HG02973 (cell line): ENCODE measurements around the gene GPX5.

Experiments used
- ATAC-seq: cut with Tn5 transposase; IDR thresholded peaks from one replicate; pipeline ENCODE4 v1.9.1; 2021; ENCODE audit warnings: moderate library complexity; ENCODE audit not compliant: unreplicated experiment

The GPX5 gene

DNA sequence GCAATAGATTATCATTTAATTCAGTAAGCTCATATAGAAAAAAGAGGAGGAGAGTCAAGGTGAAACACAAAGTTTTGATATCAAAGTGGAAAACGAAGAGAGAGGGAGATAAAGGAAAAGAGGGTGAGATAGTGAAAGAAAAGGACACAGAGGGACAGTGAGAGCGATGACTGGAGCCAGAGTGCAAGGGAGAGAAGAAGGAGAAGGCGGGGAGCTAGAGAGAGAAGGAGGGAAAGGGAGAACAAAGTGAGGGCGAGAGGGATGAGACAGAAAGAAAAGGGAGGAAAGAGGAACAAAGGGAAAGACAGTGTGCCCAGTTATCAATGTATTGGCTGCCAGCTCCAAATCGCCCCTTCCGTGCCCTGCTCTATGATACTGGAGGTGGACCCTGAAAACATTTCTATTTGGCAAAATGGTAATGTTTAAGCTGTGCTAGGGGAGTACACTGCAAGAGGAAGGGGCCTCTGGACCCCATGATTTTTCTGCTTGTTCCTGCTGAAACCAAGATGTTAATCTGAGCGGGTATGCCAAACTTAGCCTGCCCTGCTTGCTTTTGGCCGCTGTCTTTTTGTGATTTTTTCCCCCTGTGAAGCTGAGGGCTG is 27.8 kb downstream of the GPX5 start:
- no peak for ATAC-seq

DNA sequence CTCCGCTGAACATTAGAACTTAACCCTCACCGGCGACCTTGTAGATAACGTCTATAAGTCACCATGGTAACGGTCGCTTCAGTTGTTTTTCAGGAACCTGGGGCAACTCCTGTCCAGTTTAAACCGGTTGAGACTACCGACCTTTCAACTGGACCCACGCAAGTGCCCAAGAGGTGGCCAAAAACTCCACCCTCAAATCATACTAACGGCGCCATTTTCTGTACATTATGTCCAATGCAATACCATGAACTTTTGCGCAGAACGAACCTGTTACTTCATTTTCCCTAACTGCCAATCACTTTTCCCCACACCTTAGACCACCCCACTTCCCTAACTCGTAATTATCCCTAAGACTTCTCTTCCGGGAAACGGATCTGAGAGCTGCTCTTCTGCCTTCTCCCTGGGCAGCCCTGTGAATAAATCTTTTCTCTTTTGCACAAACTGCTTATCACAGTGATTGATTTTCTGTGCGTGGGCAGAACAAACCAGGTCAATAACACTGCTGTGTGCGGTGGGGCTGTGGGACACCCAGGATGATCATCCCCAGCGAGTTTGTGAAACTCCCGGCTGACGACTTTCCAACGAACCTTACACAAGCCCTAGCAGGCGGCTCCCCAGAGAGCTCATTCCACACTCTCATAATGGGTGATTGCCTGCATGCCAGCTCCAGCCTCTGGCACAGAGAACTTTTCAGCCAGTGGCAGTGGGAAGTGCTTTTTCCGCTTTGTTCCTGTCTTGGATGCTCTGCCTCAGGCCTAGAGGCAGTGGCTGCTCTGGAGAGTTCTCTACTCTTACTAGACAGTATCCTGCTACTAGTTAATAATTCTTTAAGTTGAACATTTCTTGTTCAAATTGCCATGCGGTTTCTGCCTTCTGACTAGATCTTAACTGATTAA is 28.6 kb downstream of the GPX5 start:
- no peak for ATAC-seq

GRCh38 chr6:28555136-28555535 is 29.5 kb downstream of the GPX5 start:
- ATAC-seq: no peak

GRCh38 chr6:28558629-28559028 is 32.9 kb downstream of the GPX5 start:
- ATAC-seq: no peak

DNA sequence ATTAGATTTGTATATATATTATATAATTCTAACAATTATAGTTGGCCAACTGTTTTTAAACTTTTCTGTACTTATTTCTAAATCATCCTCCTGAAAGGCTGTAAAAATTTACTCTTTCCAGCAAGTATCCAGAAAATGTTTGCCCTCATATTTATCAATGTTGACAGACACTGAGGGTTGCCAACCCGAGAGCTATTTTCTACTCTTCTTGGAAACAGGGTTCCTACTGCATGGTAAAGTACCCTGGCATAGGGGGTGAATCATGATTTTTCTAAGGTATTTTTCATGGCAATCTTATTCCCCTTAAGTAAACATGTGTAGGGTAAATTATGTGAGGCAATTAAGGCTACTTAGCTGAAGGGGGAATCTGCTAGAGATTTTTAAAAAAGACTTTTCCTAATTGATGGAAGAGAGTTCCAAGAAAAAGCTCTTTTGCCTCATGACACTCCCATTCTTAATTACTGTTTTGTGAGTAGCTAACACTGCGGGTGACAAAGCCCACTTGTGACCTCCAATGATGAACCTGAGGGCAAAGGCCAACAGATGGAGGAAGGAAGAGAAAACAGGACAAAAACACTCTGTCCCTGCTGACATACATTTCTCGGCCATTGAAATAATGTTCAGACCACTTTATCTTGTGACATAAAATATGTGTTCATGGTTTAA is 37.9 kb downstream of the GPX5 start:
- no peak for ATAC-seq

GRCh38 chr6:28565823-28566526 is 40.3 kb downstream of the GPX5 start:
- ATAC-seq: no peak

- ATAC-seq: no peak
Observed at GRCh38 chr6:28566527-28567252, 41.0 kb downstream of the GPX5 start.

- no peak for ATAC-seq
Observed at GRCh38 chr6:28567506-28567905, 41.8 kb downstream of the GPX5 start.

DNA sequence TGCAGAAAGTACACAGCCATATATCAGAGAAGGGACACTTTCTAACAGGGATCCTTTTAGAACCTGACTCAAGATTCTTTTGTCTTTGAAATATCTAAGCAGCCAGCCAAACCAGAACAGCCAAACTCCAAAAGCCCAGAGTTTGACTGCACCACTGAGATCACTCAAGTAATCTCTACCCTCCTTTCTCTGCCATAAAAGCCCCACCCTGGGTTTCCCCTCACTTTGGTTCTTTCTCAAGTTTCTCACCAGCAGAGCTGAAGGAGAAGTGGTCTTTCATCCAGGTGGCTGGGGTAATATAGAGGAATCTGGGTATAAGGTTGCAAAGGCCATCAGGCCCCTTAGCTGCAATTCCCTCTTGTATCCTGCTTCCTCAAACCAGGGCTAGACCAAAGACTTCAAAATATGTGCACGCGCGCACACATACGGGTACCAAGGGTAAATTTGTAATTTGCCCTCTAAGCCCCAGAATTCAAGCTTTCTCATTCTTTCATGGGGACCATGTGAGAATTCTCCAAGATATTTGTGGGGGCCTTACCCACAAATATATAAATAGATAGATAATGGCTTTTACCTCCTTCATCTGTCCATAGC is 42.9 kb downstream of the GPX5 start:
- ATAC-seq: no peak

DNA sequence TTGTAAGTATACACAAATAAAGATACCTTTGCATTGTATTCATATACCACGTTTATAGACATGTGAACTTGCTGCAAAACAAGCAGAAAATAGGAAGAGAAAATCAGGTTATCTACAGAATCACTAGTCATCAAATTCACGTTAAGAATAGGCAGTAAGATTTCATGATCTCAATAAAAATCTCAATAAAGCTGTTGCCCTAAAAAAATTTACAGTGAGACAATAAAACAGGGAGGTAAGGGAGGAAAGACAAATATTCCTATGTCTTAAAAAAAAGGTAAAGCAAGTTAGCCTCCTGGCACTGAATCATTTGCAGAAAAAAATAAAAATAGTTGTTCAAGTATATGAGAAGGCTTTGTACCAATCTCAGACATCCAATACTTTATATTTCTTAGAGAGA is 44.1 kb downstream of the GPX5 start:
- ATAC-seq: no peak

DNA sequence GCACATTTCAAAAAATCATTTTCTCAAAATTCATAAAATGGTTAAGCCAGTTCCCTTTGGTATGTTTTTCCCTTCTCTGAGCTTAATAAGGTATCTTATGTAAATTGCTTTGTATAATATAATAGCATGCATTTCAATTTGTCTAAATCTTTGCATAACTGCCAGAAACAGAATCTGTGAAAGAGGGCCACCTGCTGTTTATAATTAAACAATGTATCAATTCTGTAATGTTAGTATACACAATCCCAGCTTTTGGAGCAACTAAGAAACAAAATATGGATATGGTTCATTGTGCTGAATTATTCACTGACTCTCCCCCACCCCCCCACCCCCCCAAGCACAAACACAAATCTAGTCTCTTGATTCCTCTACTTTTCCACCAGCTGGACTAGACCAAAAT is 54.8 kb downstream of the GPX5 start:
- ATAC-seq: no peak

DNA sequence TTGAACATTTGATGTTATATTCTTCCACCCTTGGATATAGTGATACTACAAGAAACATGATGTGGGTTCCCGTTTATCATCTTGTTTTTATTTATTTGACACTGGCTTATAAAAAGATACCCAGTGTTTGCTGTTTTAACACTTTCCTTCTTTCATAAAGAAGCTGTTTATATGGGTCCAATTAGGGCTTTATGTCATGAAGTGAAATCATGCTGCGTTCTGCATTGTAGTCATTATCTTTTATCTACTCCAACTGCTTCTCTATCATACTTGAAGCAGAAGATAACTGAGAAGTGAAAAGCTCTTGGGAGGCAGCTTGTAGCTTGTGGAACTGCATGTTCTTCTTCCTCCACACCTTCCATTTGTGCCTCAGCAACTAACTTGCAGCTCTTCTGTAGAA is 57.8 kb downstream of the GPX5 start:
- ATAC-seq: no peak
